Left ventricle myocardium inferior (tissue), 1 donor: Measurements from ENCODE around the gene KCNA10. TPM values are rescaled to one million over a fixed set of nuclear protein-coding genes. Genes with fewer than 3 reads are reported as not detected.

ENCODE experiments used
- DNase-seq: peaks from one replicate; pipeline ENCODE4 v3.0.0-alpha.2; 2020
- H3K27ac ChIP-seq: fragments of 200-600 bp; replicated peaks from 2 replicates; pipeline ENCODE4 v1.8.0; 2021
- H3K27me3 ChIP-seq: fragments of 200-600 bp; 2 replicates; pipeline ENCODE4 v1.8.0; 2021; ENCODE audit warnings: low read depth
- H3K36me3 ChIP-seq: fragments of 200-600 bp; 2 replicates; pipeline ENCODE4 v1.8.0; 2021
- H3K4me1 ChIP-seq: fragments of 200-600 bp; 2 replicates; pipeline ENCODE4 v1.8.0; 2021
- H3K4me3 ChIP-seq: fragments of 200-600 bp; 2 replicates; pipeline ENCODE4 v1.8.0; 2021; ENCODE audit warnings: mild to moderate bottlenecking, moderate library complexity
- H3K9me3 ChIP-seq: fragments of 200-600 bp; replicated peaks from 2 replicates; pipeline ENCODE4 v1.8.0; 2021
- CTCF ChIP-seq: fragments of 200-600 bp; IDR thresholded peaks from 2 replicates; pipeline ENCODE4 v1.8.0; 2021; ENCODE audit warnings: antibody characterized with exemption, mild to moderate bottlenecking, borderline replicate concordance
- intact Hi-C: fragments of 100-400 bp; cut with micrococcal nuclease; formaldehyde crosslinking; loops from one replicate; pipeline ENCODE4 v1.11.0; 2022
- total RNA-seq: library from RNA; stranded (reverse); fragmentation: NEBNext Ultra II Directional; extraction: Animal tissue kit (Norgen Biotek cat#: 25700); gene quantifications from one replicate; pipeline ENCODE4 v1.2.1, GENCODE V29; 2021
- donor health status: DM: no; HTN: yes; CAD: no; lungs with severe emphysema.

The KCNA10 gene
- total RNA-seq, 1 donor from 2014 or later, result not detected

GRCh38 chr1:110494036-110494435, 24.9 kb downstream of the KCNA10 start:
- intact Hi-C loops, result no loop called here
- no peak for TF ChIP-seq CTCF
- DNase-seq, result no peak
- no peaks in the 10 kb centered on the region for H3K9me3 ChIP-seq
- no peak overlapping the region for H3K27ac ChIP-seq
- no peak overlapping the region for H3K4me3 ChIP-seq
- H3K4me1 ChIP-seq, result no peaks in the 10 kb centered on the region
- no peaks in the 10 kb centered on the region for H3K27me3 ChIP-seq
- H3K36me3 ChIP-seq, result no peaks in the 10 kb centered on the region

GRCh38 chr1:110493059-110493699, 25.8 kb downstream of the KCNA10 start:
- H3K4me3 ChIP-seq, result no peak overlapping the region
- H3K27ac ChIP-seq, result no peak overlapping the region
- no peaks in the 10 kb centered on the region for H3K9me3 ChIP-seq
- intact Hi-C loops, result no loop called here
- no peaks in the 10 kb centered on the region for H3K4me1 ChIP-seq
- no peaks in the 10 kb centered on the region for H3K27me3 ChIP-seq
- DNase-seq, result no peak
- H3K36me3 ChIP-seq, result no peaks in the 10 kb centered on the region
- TF ChIP-seq CTCF, result no peak

GRCh38 chr1:110492573-110492972, 26.4 kb downstream of the KCNA10 start:
- H3K27me3 ChIP-seq, result no peaks in the 10 kb centered on the region
- H3K9me3 ChIP-seq, result no peaks in the 10 kb centered on the region
- intact Hi-C loops, result no loop called here
- no peaks in the 10 kb centered on the region for H3K36me3 ChIP-seq
- DNase-seq, result no peak
- H3K4me1 ChIP-seq, result peaks cover 5% of the 10 kb centered on the region
- no peak overlapping the region for H3K4me3 ChIP-seq
- no peak for TF ChIP-seq CTCF
- H3K27ac ChIP-seq, result no peak overlapping the region

DNA sequence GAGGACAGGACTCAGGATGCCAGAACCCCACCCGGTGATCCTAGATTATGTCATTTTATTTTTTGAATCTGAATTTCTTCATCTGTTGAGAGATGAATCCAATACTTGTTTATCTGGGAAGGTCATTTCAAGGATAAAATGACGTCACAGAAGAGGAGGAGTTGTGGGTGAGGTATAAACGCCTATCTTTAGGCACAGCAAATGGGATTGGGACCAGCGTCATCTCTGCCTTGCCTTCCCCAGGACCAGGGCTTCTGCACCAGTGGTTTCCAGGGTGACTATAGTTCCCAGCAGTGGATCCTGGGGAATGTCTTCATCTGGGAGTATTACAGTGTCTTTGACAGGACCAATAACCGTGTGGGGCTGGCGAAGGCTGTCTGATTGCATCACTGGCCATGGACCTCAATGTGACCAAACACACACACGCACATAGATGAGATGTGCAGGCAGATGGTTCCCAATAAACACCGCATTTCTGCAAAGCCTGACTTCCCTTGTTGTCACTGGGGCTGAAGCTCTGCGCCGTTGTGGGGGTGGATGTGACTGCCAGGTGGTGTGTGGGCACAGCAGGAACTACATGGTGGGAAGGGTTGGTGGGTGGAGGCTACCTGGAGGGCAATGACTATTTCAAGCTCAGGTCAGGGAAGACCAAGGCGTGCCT, 28.1 kb downstream of the KCNA10 start:
- Histone ChIP-seq H3K27me3 (no peaks in the 10 kb centered on the region), H3K36me3 (no peaks in the 10 kb centered on the region), H3K4me3 (no peak overlapping the region), H3K9me3 (no peaks in the 10 kb centered on the region), H3K4me1 (peaks cover 14% of the 10 kb centered on the region), H3K27ac (no peak overlapping the region)
- intact Hi-C loops, result no loop called here
- DNase-seq, result no peak
- TF ChIP-seq CTCF, result no peak

- intact Hi-C loops, result no loop called here
- H3K27ac ChIP-seq, result no peak overlapping the region
- H3K4me3 ChIP-seq, result no peak overlapping the region
- no peaks in the 10 kb centered on the region for H3K36me3 ChIP-seq
- no peaks in the 10 kb centered on the region for H3K27me3 ChIP-seq
- TF ChIP-seq CTCF, result no peak
- H3K4me1 ChIP-seq, result peaks cover 22% of the 10 kb centered on the region
- no peak for DNase-seq
- H3K9me3 ChIP-seq, result no peaks in the 10 kb centered on the region
Measured at GRCh38 chr1:110489973-110490542, 28.9 kb downstream of the KCNA10 start.
